ENCODE data around the gene TRIM16. TPM values are rescaled to one million over a fixed set of nuclear protein-coding genes. Genes with fewer than 3 reads are reported as not detected.
"Not testable (repeated sequence)": the region's sequence is repeated elsewhere in the genome, so short reads cannot be mapped to it uniquely, and the experiment has no call there.

The TRIM16 gene
- total RNA-seq, 1 donor from 2014 or later, result 45.9 TPM

DNA sequence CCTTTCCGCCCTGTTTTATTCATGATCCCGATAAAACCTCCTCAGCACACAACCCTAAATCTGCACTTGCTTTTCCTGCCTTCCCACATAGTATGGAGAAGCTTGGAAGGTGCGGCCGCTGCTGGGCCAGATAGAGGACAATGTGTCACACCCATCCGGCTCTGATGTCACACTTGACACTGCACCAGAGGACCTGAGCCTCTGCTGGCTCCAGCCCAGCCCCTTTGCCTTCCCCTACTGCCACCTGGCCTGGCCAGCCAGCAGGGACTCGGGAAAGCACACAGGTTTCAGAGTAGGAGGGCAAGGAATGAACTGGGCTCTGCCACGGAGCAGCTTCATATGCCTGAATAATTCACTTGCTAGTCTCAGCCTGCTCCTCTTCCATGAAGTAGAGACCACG lies 62.0 kb downstream of the TRIM16 start:
- not testable (repeated sequence) for H3K36me3 ChIP-seq (ENCODE audit: control insufficient read depth in 3 of 3, insufficient read depth in 3 of 3, low read length in 3 of 3); H3K27me3 ChIP-seq (ENCODE audit: control insufficient read depth in 3 of 3, insufficient read depth in 3 of 3, low read length in 3 of 3); H3K9me3 ChIP-seq (ENCODE audit: control insufficient read depth in 3 of 3, low read length in 3 of 3); H3K9ac ChIP-seq (ENCODE audit: low read depth in 1 of 3, low read length in 3 of 3); H3K4me3 ChIP-seq (ENCODE audit: low read length in 3 of 3); H3K4me1 ChIP-seq (ENCODE audit: control insufficient read depth in 3 of 3, insufficient read depth in 3 of 3, low read length in 3 of 3); H3K27ac ChIP-seq (ENCODE audit: low read depth, low read length)

DNA sequence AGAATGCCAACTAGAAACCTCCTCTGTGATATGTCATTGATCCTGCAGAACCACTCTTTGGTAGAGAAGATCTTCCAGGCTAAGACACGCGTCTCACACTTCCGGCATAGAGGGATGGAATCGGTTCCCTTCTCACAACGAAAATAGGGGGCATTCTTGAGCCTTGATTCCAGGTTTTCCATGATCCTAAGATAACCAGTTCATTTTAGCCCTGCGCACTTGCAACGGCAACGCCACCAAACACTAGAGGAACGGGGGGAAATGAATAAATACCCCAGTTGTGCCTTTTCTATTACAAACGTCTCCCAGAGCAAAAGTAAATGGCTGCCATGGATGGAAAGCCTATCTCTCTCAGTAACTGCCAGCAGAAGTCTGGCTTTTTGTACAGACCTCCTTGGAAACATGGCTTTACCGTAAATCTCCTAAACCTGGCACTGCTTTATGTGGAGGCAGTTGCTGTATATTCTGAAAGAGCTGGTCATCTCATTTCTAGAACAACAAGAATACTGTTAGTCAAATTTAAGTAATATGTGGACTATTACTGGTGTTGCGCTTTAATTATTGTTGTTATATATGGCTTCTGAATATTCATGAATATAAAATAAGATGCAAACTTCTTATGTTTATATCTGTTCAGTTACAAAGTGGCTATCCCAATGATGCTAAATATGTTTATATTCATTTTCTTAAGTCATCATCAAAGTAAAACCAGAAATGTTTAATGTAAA lies 64.6 kb downstream of the TRIM16 start, which contains the start of gene FBXW10B:
Gene FBXW10B, minus strand, starts transcription at position 374 of the 728 bp plus-strand sequence. Its CDS starts 192 bp downstream, at position 182.
- not testable (repeated sequence) for H3K27me3 ChIP-seq (ENCODE audit: control insufficient read depth in 3 of 3, insufficient read depth in 3 of 3, low read length in 3 of 3); H3K4me1 ChIP-seq (ENCODE audit: control insufficient read depth in 3 of 3, insufficient read depth in 3 of 3, low read length in 3 of 3); H3K36me3 ChIP-seq (ENCODE audit: control insufficient read depth in 3 of 3, insufficient read depth in 3 of 3, low read length in 3 of 3); H3K9me3 ChIP-seq (ENCODE audit: control insufficient read depth in 3 of 3, low read length in 3 of 3); H3K9ac ChIP-seq (ENCODE audit: low read depth in 1 of 3, low read length in 3 of 3); H3K27ac ChIP-seq (ENCODE audit: low read depth, low read length)
- peak within 1 kb of the TSS in 2 of 3 donors; percentile 29 to 48 for H3K4me3 ChIP-seq (ENCODE audit: low read length in 3 of 3)

- not testable (repeated sequence) for H3K36me3 ChIP-seq (ENCODE audit: control insufficient read depth in 3 of 3, insufficient read depth in 3 of 3, low read length in 3 of 3); H3K4me3 ChIP-seq (ENCODE audit: low read length in 3 of 3); H3K9ac ChIP-seq (ENCODE audit: low read depth in 1 of 3, low read length in 3 of 3); H3K27ac ChIP-seq (ENCODE audit: low read depth, low read length); H3K9me3 ChIP-seq (ENCODE audit: control insufficient read depth in 3 of 3, low read length in 3 of 3); H3K27me3 ChIP-seq (ENCODE audit: control insufficient read depth in 3 of 3, insufficient read depth in 3 of 3, low read length in 3 of 3); H3K4me1 ChIP-seq (ENCODE audit: control insufficient read depth in 3 of 3, insufficient read depth in 3 of 3, low read length in 3 of 3)
Measured at GRCh38 chr17:15616828-15617227, 67.3 kb downstream of the TRIM16 start.

GRCh38 chr17:15615850-15616249 lies 68.3 kb downstream of the TRIM16 start:
- not testable (repeated sequence) for H3K36me3 ChIP-seq (ENCODE audit: control insufficient read depth in 3 of 3, insufficient read depth in 3 of 3, low read length in 3 of 3); H3K9ac ChIP-seq (ENCODE audit: low read depth in 1 of 3, low read length in 3 of 3); H3K27me3 ChIP-seq (ENCODE audit: control insufficient read depth in 3 of 3, insufficient read depth in 3 of 3, low read length in 3 of 3); H3K4me1 ChIP-seq (ENCODE audit: control insufficient read depth in 3 of 3, insufficient read depth in 3 of 3, low read length in 3 of 3); H3K9me3 ChIP-seq (ENCODE audit: control insufficient read depth in 3 of 3, low read length in 3 of 3); H3K4me3 ChIP-seq (ENCODE audit: low read length in 3 of 3); H3K27ac ChIP-seq (ENCODE audit: low read depth, low read length)

- H3K27ac ChIP-seq (ENCODE audit: low read depth, low read length); H3K9me3 ChIP-seq (ENCODE audit: control insufficient read depth in 3 of 3, low read length in 3 of 3); H3K9ac ChIP-seq (ENCODE audit: low read depth in 1 of 3, low read length in 3 of 3); H3K4me1 ChIP-seq (ENCODE audit: control insufficient read depth in 3 of 3, insufficient read depth in 3 of 3, low read length in 3 of 3); H3K27me3 ChIP-seq (ENCODE audit: control insufficient read depth in 3 of 3, insufficient read depth in 3 of 3, low read length in 3 of 3); H3K36me3 ChIP-seq (ENCODE audit: control insufficient read depth in 3 of 3, insufficient read depth in 3 of 3, low read length in 3 of 3); H3K4me3 ChIP-seq (ENCODE audit: low read length in 3 of 3): not testable (repeated sequence)
Measured at GRCh38 chr17:15613111-15613510, 71.0 kb downstream of the TRIM16 start.

GRCh38 chr17:15592960-15593359 lies 91.2 kb downstream of the TRIM16 start:
- H3K27ac ChIP-seq (ENCODE audit: low read depth, low read length); H3K36me3 ChIP-seq (ENCODE audit: control insufficient read depth in 3 of 3, insufficient read depth in 3 of 3, low read length in 3 of 3); H3K4me3 ChIP-seq (ENCODE audit: low read length in 3 of 3); H3K27me3 ChIP-seq (ENCODE audit: control insufficient read depth in 3 of 3, insufficient read depth in 3 of 3, low read length in 3 of 3); H3K4me1 ChIP-seq (ENCODE audit: control insufficient read depth in 3 of 3, insufficient read depth in 3 of 3, low read length in 3 of 3); H3K9me3 ChIP-seq (ENCODE audit: control insufficient read depth in 3 of 3, low read length in 3 of 3); H3K9ac ChIP-seq (ENCODE audit: low read depth in 1 of 3, low read length in 3 of 3): not testable (repeated sequence)

DNA sequence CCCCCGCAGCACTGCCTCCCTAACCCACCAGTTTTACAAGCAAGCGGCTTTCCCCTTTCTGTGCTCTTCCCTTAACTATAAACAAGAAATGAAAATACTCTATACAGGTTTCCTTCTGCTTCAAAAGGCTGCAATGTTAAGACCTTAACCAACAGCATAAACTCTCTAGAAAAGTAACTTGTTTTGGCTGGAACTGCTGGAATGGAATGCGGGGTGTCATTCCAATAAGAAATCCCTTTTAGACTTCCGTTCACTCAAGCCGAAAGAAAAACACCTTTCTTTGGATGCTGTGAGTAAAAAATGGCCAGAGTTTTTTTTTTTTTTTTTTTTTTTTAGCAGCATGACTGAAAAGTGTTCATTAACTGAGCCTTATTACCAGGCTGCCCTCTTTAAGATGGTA lies 92.1 kb downstream of the TRIM16 start:
- H3K27ac ChIP-seq (ENCODE audit: low read depth, low read length), result not testable (repeated sequence)

DNA sequence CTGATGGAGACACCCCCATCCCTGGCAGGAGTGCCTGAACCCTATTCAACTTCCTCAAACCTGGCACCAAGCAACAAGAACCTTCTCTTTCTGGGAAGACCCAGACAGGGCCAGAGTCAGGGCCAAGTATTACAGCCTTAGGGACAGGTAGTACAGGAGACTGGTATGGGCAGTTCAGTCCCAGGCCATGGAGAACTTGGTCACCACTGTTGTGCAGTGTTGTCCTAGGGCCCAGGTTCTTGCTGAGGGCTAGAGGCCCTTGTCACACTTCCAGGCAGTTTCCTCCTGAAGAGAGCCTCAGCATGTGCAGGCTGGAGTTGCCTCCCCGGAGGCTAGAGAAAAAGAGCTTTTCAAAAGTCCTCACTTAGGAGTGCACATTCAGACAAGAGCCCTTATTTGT lies 93.3 kb downstream of the TRIM16 start:
- H3K4me1 ChIP-seq (ENCODE audit: control insufficient read depth in 3 of 3, insufficient read depth in 3 of 3, low read length in 3 of 3); H3K27me3 ChIP-seq (ENCODE audit: control insufficient read depth in 3 of 3, insufficient read depth in 3 of 3, low read length in 3 of 3); H3K36me3 ChIP-seq (ENCODE audit: control insufficient read depth in 3 of 3, insufficient read depth in 3 of 3, low read length in 3 of 3); H3K27ac ChIP-seq (ENCODE audit: low read depth, low read length); H3K4me3 ChIP-seq (ENCODE audit: low read length in 3 of 3); H3K9me3 ChIP-seq (ENCODE audit: control insufficient read depth in 3 of 3, low read length in 3 of 3); H3K9ac ChIP-seq (ENCODE audit: low read depth in 1 of 3, low read length in 3 of 3): not testable (repeated sequence)

More for the DNA sequence above, 92.1 kb downstream of the TRIM16 start:
- H3K27me3 ChIP-seq (ENCODE audit: control insufficient read depth in 3 of 3, insufficient read depth in 3 of 3, low read length in 3 of 3); H3K4me1 ChIP-seq (ENCODE audit: control insufficient read depth in 3 of 3, insufficient read depth in 3 of 3, low read length in 3 of 3); H3K4me3 ChIP-seq (ENCODE audit: low read length in 3 of 3); H3K9me3 ChIP-seq (ENCODE audit: control insufficient read depth in 3 of 3, low read length in 3 of 3); H3K9ac ChIP-seq (ENCODE audit: low read depth in 1 of 3, low read length in 3 of 3); H3K36me3 ChIP-seq (ENCODE audit: control insufficient read depth in 3 of 3, insufficient read depth in 3 of 3, low read length in 3 of 3): not testable (repeated sequence)

GRCh38 chr17:15589544-15590536 lies 94.3 kb downstream of the TRIM16 start:
- H3K9ac ChIP-seq (ENCODE audit: low read depth in 1 of 3, low read length in 3 of 3); H3K27ac ChIP-seq (ENCODE audit: low read depth, low read length): not testable (repeated sequence)

DNA sequence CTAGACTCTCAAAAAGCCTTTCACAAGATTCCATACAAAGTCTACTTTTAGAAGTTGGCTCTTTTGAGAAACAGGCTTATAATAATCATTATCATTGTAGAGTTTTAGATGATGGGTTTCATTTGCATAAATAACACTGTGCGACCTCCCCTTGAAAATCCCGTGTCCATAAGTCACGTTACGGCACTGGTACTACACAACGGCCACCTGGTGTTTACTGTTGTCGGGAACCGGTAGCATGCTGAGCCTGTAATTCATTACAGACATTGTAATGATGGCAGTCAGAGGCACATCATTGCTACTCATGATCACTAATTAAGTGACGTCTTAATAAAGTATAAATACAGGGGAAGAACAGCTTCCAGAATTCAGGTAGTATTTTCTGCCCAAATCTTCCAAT lies 96.1 kb downstream of the TRIM16 start:
- H3K27ac ChIP-seq (ENCODE audit: low read depth, low read length); H3K4me3 ChIP-seq (ENCODE audit: low read length in 3 of 3); H3K36me3 ChIP-seq (ENCODE audit: control insufficient read depth in 3 of 3, insufficient read depth in 3 of 3, low read length in 3 of 3); H3K4me1 ChIP-seq (ENCODE audit: control insufficient read depth in 3 of 3, insufficient read depth in 3 of 3, low read length in 3 of 3); H3K9me3 ChIP-seq (ENCODE audit: control insufficient read depth in 3 of 3, low read length in 3 of 3); H3K27me3 ChIP-seq (ENCODE audit: control insufficient read depth in 3 of 3, insufficient read depth in 3 of 3, low read length in 3 of 3); H3K9ac ChIP-seq (ENCODE audit: low read depth in 1 of 3, low read length in 3 of 3): not testable (repeated sequence)

More at GRCh38 chr17:15589544-15590536, 94.3 kb downstream of the TRIM16 start:
- not testable (repeated sequence) for H3K36me3 ChIP-seq (ENCODE audit: control insufficient read depth in 3 of 3, insufficient read depth in 3 of 3, low read length in 3 of 3); H3K9me3 ChIP-seq (ENCODE audit: control insufficient read depth in 3 of 3, low read length in 3 of 3); H3K27me3 ChIP-seq (ENCODE audit: control insufficient read depth in 3 of 3, insufficient read depth in 3 of 3, low read length in 3 of 3); H3K4me1 ChIP-seq (ENCODE audit: control insufficient read depth in 3 of 3, insufficient read depth in 3 of 3, low read length in 3 of 3); H3K4me3 ChIP-seq (ENCODE audit: low read length in 3 of 3)
